Mesothelial cell of epicardium (in vitro differentiated cells): ENCODE measurements around the gene BRF1. TPM values are rescaled to one million over a fixed set of nuclear protein-coding genes. Genes with fewer than 3 reads are reported as not detected.

Source experiments
- DNase-seq, 2 experiments: peaks; one replicate each; pipeline ENCODE4 v3.0.0; 2021; ENCODE audit warnings: low spot score in 2 of 2; ENCODE audit not compliant: unreplicated experiment in 2 of 2
- H3K27ac Mint-ChIP-seq: 2 replicates; pipeline ENCODE4 v1.8.0; 2021; ENCODE audit warnings: mixed read lengths
- H3K27me3 Mint-ChIP-seq: 2 replicates; pipeline ENCODE4 v1.8.0; 2021; ENCODE audit warnings: low read depth, mixed read lengths
- H3K36me3 Mint-ChIP-seq: 2 replicates; pipeline ENCODE4 v1.8.0; 2021; ENCODE audit warnings: mixed read lengths
- H3K4me1 Mint-ChIP-seq: 2 replicates; pipeline ENCODE4 v1.8.0; 2021; ENCODE audit warnings: mixed read lengths
- H3K4me3 Mint-ChIP-seq: 2 replicates; pipeline ENCODE4 v1.8.0; 2021; ENCODE audit warnings: mild to moderate bottlenecking, moderate library complexity, mixed read lengths
- H3K9me3 Mint-ChIP-seq: 2 replicates; pipeline ENCODE4 v1.8.0; 2021; ENCODE audit warnings: mixed read lengths
- total RNA-seq: library from RNA; stranded (reverse); gene quantifications from 3 replicates; pipeline ENCODE4 v1.2.1, GENCODE V29; 2021
- TF ChIP-seq, protein P1 (sequence below): fragments of 200-600 bp; sonication (generic); IDR thresholded peaks from one replicate; pipeline ENCODE4 v1.5.0; 2021; ENCODE audit warnings: antibody characterized with exemption; ENCODE audit not compliant: unreplicated experiment

BRF1 gene
- total RNA-seq, 1 donor from 2014 or later = 78.6 TPM

- Mint-ChIP-seq H3K9me3 (no peaks in the 10 kb centered on the region), H3K27ac (peak overlapping the region; percentile 89), H3K36me3 (peaks cover 4% of the 10 kb centered on the region), H3K4me3 (peak overlapping the region; percentile 90), H3K4me1 (peaks cover 18% of the 10 kb centered on the region), H3K27me3 (no peaks in the 10 kb centered on the region)
- DNase-seq = peak; percentile 22 to 54
- TF ChIP-seq, protein P1, sequence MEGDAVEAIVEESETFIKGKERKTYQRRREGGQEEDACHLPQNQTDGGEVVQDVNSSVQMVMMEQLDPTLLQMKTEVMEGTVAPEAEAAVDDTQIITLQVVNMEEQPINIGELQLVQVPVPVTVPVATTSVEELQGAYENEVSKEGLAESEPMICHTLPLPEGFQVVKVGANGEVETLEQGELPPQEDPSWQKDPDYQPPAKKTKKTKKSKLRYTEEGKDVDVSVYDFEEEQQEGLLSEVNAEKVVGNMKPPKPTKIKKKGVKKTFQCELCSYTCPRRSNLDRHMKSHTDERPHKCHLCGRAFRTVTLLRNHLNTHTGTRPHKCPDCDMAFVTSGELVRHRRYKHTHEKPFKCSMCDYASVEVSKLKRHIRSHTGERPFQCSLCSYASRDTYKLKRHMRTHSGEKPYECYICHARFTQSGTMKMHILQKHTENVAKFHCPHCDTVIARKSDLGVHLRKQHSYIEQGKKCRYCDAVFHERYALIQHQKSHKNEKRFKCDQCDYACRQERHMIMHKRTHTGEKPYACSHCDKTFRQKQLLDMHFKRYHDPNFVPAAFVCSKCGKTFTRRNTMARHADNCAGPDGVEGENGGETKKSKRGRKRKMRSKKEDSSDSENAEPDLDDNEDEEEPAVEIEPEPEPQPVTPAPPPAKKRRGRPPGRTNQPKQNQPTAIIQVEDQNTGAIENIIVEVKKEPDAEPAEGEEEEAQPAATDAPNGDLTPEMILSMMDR = no peak
These were observed 14.5 kb upstream of the BRF1 start for GRCh38 chr14:105315211-105315721.

- H3K9me3 Mint-ChIP-seq = no peaks in the 10 kb centered on the region
- H3K27ac Mint-ChIP-seq = peak within 1 kb of the TSS; percentile 89
- DNase-seq = peak; percentile 78 to 81
- H3K27me3 Mint-ChIP-seq = no peaks in the 10 kb centered on the region
- TF ChIP-seq, protein P1 = no peak
- H3K4me3 Mint-ChIP-seq = peak within 1 kb of the TSS; percentile 90
- H3K4me1 Mint-ChIP-seq = peaks cover 18% of the 10 kb centered on the region
- peaks cover 3% of the 10 kb centered on the region for H3K36me3 Mint-ChIP-seq
These were observed 13.7 kb upstream of the BRF1 start, which contains the start of gene PACS2 for GRCh38 chr14:105314287-105315200. Gene PACS2, plus strand, starts transcription at chr14:105314748. Its CDS starts 171 bp downstream, at chr14:105314919.

DNA sequence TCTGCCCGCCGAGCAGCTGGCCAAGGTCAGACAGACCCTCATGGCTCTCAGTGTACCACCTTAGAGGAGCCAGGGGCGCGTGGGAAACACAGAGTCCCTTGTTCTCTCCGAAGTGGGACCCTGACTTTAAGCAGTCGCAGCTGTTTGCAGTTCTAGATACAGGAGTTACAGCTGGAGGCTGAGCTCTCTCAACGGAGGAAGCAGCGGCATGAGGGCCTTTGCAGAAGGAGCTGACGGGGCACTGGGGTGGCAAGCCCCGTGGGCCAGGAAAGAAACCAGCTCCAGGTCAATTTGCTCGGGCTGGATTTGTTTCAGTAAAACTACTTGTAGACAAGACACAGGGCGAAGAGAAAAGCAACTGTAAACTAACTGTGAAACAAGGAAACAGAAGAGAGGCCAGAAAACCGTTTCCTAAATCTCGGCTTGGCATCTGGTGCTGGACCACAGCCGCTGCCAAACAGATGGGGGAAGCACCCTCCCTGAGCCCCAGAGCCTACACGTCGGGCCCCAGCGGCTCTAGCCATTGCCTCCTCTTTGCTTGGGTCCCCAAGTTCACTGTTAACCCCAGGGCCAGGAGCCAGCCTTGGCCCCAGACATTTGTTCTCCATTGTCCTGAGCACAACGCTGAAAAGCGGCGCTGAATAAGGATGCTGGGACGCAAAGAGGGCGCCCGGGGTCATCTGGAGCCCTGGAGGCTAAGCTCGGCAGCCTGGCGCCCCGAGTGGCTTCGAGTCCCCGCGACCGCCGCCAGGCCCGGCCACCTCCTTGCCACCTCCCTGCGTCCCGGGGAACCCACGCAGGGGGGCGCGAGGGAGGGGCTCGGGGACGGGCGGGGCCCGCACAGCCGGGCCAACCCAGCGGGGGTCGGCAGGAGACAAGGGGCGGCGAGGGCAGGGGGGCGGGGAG, 12.8 kb upstream of the BRF1 start:
- Mint-ChIP-seq H3K4me3 (peak overlapping the region; percentile 78), H3K4me1 (peaks cover 18% of the 10 kb centered on the region), H3K9me3 (no peaks in the 10 kb centered on the region), H3K36me3 (no peaks in the 10 kb centered on the region), H3K27ac (peak overlapping the region; percentile 80), H3K27me3 (no peaks in the 10 kb centered on the region)
- TF ChIP-seq, protein P1 = no peak
- DNase-seq = peak in 1 of 2 experiments; percentile 16

DNA sequence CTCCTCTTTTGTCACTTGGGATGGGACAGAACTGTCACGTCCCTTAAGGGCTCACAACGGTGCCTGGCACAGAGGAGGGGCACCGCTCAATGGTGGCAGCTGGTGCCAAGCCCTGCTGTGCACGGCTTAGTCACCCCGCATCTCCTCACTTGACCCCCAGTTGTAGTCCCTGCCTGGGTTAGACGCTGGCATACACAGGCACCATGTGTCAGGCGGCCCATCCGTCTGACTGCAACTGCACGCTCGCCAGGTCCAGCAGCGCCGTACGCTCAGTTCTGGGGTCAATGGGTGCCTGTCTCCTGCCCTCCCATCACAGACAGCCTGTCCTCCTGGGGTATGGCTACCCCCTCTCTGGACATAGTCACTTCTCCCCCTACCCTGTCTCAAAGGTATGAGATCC, 12.2 kb upstream of the BRF1 start:
- H3K9me3 Mint-ChIP-seq = no peaks in the 10 kb centered on the region
- H3K4me3 Mint-ChIP-seq = peak overlapping the region; percentile 78
- H3K4me1 Mint-ChIP-seq = peaks cover 18% of the 10 kb centered on the region
- H3K36me3 Mint-ChIP-seq = no peaks in the 10 kb centered on the region
- H3K27ac Mint-ChIP-seq = no peak overlapping the region
- peak in 1 of 2 experiments; percentile 11 for DNase-seq
- no peaks in the 10 kb centered on the region for H3K27me3 Mint-ChIP-seq
- TF ChIP-seq, protein P1 = no peak

DNA sequence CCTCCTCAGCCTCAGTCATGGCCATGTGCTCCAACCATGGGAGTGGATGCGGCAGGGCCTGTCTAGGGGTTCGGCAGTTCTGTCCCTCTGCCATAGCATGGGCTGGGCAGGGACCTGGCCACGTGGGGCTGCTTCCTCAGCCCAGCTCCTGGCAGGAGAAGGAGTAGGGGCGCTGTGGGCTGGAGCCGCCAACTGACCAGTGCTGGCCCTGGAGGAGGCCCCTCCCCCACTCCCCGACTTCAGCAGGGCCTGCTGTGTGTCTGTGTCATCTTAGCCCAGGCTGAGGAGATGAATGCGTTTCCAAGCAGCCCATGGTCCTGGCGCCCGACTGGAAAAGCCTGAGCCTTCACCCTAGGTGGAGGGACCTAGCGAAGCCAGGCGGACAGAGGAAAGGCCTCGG, 11.0 kb upstream of the BRF1 start:
- H3K27ac Mint-ChIP-seq = no peak overlapping the region
- DNase-seq = peak in 1 of 2 experiments; percentile 16
- TF ChIP-seq, protein P1 = no peak
- H3K9me3 Mint-ChIP-seq = no peaks in the 10 kb centered on the region
- no peak overlapping the region for H3K4me3 Mint-ChIP-seq
- no peaks in the 10 kb centered on the region for H3K36me3 Mint-ChIP-seq
- peaks cover 14% of the 10 kb centered on the region for H3K4me1 Mint-ChIP-seq
- no peaks in the 10 kb centered on the region for H3K27me3 Mint-ChIP-seq
